OCI-LY7 (cell line): ENCODE measurements around the gene FOXK1. TPM values are rescaled to one million over a fixed set of nuclear protein-coding genes. Genes with fewer than 3 reads are reported as not detected.

Experiments used
- BruUV-seq: library from RNA; stranded (reverse); fragments of 400-500 nt; replicated peaks from 2 replicates; lab custom pipeline; 2021; lab: Mats Ljungman, UMichigan
- CTCF ChIA-PET: fragments of 300-600 bp; sonication (Branson Sonifier 250); formaldehyde crosslinking; loops from one replicate; lab custom pipeline; 2022; ENCODE audit warnings: antibody characterized with exemption; ENCODE audit not compliant: unreplicated experiment; lab: Charles Lee
- POLR2A ChIA-PET: fragments of 300-600 bp; sonication (Branson Sonifier 250); formaldehyde crosslinking; loops from one replicate; lab custom pipeline; 2022; ENCODE audit warnings: antibody characterized with exemption; lab: Charles Lee
- DNase-seq: peaks from one replicate; pipeline ENCODE4 v3.0.0-alpha.2; 2015; ENCODE audit warnings: low spot score
- H2AFZ ChIP-seq: fragments of 200-600 bp; sonication (generic), shearing (Covaris generic); 2 replicates; pipeline ENCODE4 v1.6.1; 2014; ENCODE audit warnings: mild to moderate bottlenecking, antibody characterized with exemption, low read length, moderate library complexity
- H3K27ac ChIP-seq: fragments of 200-600 bp; sonication (generic); 2 replicates; pipeline ENCODE4 v1.5.1; 2014; ENCODE audit warnings: mixed run types, low read depth, mild to moderate bottlenecking, moderate library complexity, low read length, inconsistent platforms; ENCODE audit not compliant: poor library complexity, severe bottlenecking
- H3K36me3 ChIP-seq: fragments of 200-600 bp; sonication (generic); 2 replicates; pipeline ENCODE4 v1.6.1; 2014; ENCODE audit warnings: mild to moderate bottlenecking, antibody characterized with exemption, low read length, moderate library complexity, mixed read lengths; ENCODE audit not compliant: insufficient read depth
- H3K4me1 ChIP-seq: fragments of 200-600 bp; sonication (generic); 2 replicates; pipeline ENCODE4 v1.5.1; 2014; ENCODE audit warnings: mild to moderate bottlenecking, low read length; ENCODE audit not compliant: insufficient read depth, poor library complexity, severe bottlenecking
- H3K4me2 ChIP-seq: fragments of 200-600 bp; sonication (generic); 2 replicates; pipeline ENCODE4 v1.6.1; 2014; ENCODE audit warnings: mild to moderate bottlenecking, low read length
- H3K4me3 ChIP-seq: fragments of 200-600 bp; sonication (generic); 2 replicates; pipeline ENCODE4 v1.5.1; 2014; ENCODE audit warnings: mild to moderate bottlenecking, low read depth, low read length; ENCODE audit not compliant: poor library complexity, severe bottlenecking
- H3K79me2 ChIP-seq: fragments of 200-600 bp; sonication (generic); 2 replicates; pipeline ENCODE4 v1.6.1; 2016; ENCODE audit warnings: low read depth, mild to moderate bottlenecking, low read length, moderate library complexity, mixed read lengths; ENCODE audit not compliant: insufficient read depth
- H3K9me2 ChIP-seq: fragments of 200-600 bp; sonication (generic); 2 replicates; pipeline ENCODE4 v1.6.1; 2016; ENCODE audit warnings: mild to moderate bottlenecking, low read length, mixed read lengths; ENCODE audit not compliant: insufficient read depth
- H3K9me3 ChIP-seq: fragments of 200-600 bp; sonication (generic); 2 replicates; pipeline ENCODE4 v1.6.1; 2014; ENCODE audit warnings: mild to moderate bottlenecking, mixed run types, low read length, mixed read lengths
- H4K20me1 ChIP-seq: fragments of 200-600 bp; sonication (generic); 2 replicates; pipeline ENCODE4 v1.6.1; 2014; ENCODE audit warnings: mild to moderate bottlenecking, antibody characterized with exemption, low read length, moderate library complexity, mixed read lengths; ENCODE audit not compliant: insufficient read depth
- EZH2phosphoT487 ChIP-seq: fragments of 200-600 bp; sonication (generic); IDR thresholded peaks from 2 replicates; pipeline ENCODE4 v1.6.1; 2018; ENCODE audit warnings: low read depth, borderline replicate concordance, mild to moderate bottlenecking, mixed run types, antibody characterized with exemption, low read length, moderate library complexity, mixed read lengths
- intact Hi-C: fragments of 100-400 bp; cut with micrococcal nuclease; formaldehyde crosslinking; loops from one replicate; pipeline ENCODE4 v1.10.0; 2022; ENCODE audit not compliant: unreplicated experiment
- total RNA-seq, 2 experiments: library from RNA; depleted of rRNA in 1 of 2; stranded (reverse); fragments of >200 nt in 1 of 2; shearing (Covaris generic) in 1 of 2; gene quantifications; 2 replicates each; pipeline ENCODE4 v1.2.3, GENCODE V29; 2014 to 2022
- TF ChIP-seq, protein P1 (sequence below): fragments of 200-600 bp; sonication (generic); conservative IDR thresholded peaks from 2 replicates; pipeline ENCODE4 v1.5.1; 2014; ENCODE audit warnings: mild to moderate bottlenecking, antibody characterized with exemption, low read length, moderate library complexity, mixed read lengths

FOXK1 gene
- total RNA-seq, 2 experiments from 2014 or later = 17.3 to 34.5 TPM

DNA sequence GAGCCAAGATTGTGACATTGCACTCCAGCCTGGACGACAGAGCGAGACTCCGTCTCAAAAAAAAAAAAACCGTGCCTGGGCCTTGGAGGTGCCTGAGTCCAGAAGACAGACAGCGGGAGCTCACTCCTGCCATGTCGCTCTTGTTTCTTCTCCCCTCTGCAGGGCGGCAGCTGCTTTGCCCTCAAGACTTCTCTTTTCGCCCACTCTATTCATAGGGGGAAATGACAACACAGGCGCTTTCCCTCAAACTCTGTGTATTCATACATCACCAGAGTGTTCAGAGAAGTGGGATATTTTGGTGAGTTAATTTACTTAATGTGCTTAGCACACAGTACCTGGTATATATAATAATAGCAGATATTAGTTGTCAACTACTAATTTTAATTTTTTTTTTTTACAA lies 44.5 kb downstream of the FOXK1 start:
- DNase-seq = no peak
- BruUV-seq = no TSS peak
- Histone ChIP-seq H3K79me2 (no peaks in the 10 kb centered on the region), H3K36me3 (peaks cover 17% of the 10 kb centered on the region; the same call in 1 of the 2 replicates), H3K4me3 (no peak overlapping the region), H3K9me3 (no peaks in the 10 kb centered on the region), H3K4me2 (no peak overlapping the region), H3K9me2 (no peaks in the 10 kb centered on the region), H2AFZ (no peak overlapping the region), H4K20me1 (peaks cover 4% of the 10 kb centered on the region; the same call in 1 of the 2 replicates), H3K27ac (no peak overlapping the region), H3K4me1 (peaks cover 2% of the 10 kb centered on the region)
- ChIA-PET POLR2A (interaction anchor here (0.7 kb wide), 2 partner anchors 101 to 300 kb away, joined by 3 to 4 read pairs; no protein-coding TSS in a partner anchor), CTCF (no interaction called here)
- intact Hi-C loops = no loop called here
- TF ChIP-seq, protein P1, sequence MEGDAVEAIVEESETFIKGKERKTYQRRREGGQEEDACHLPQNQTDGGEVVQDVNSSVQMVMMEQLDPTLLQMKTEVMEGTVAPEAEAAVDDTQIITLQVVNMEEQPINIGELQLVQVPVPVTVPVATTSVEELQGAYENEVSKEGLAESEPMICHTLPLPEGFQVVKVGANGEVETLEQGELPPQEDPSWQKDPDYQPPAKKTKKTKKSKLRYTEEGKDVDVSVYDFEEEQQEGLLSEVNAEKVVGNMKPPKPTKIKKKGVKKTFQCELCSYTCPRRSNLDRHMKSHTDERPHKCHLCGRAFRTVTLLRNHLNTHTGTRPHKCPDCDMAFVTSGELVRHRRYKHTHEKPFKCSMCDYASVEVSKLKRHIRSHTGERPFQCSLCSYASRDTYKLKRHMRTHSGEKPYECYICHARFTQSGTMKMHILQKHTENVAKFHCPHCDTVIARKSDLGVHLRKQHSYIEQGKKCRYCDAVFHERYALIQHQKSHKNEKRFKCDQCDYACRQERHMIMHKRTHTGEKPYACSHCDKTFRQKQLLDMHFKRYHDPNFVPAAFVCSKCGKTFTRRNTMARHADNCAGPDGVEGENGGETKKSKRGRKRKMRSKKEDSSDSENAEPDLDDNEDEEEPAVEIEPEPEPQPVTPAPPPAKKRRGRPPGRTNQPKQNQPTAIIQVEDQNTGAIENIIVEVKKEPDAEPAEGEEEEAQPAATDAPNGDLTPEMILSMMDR = no peak
- TF ChIP-seq EZH2phosphoT487 = no peak

GRCh38 chr7:4727914-4728705 lies 46.0 kb downstream of the FOXK1 start:
- DNase-seq = no peak
- Histone ChIP-seq H3K4me1 (peaks cover 2% of the 10 kb centered on the region), H3K4me3 (no peak overlapping the region), H3K4me2 (no peak overlapping the region), H4K20me1 (peaks cover 4% of the 10 kb centered on the region; the same call in 1 of the 2 replicates), H3K79me2 (no peaks in the 10 kb centered on the region), H3K27ac (no peak overlapping the region), H3K9me2 (no peaks in the 10 kb centered on the region), H3K36me3 (peaks cover 6% of the 10 kb centered on the region; the same call in 1 of the 2 replicates), H3K9me3 (no peaks in the 10 kb centered on the region), H2AFZ (no peak overlapping the region)
- intact Hi-C loops = no loop called here
- no peak for TF ChIP-seq EZH2phosphoT487
- TF ChIP-seq, protein P1 = no peak
- no TSS peak for BruUV-seq
- CTCF ChIA-PET = no interaction called here
- POLR2A ChIA-PET = no interaction called here

- H3K4me2 ChIP-seq = no peak overlapping the region
- no peak overlapping the region for H3K27ac ChIP-seq
- TF ChIP-seq EZH2phosphoT487 = no peak
- TF ChIP-seq, protein P1 = no peak
- BruUV-seq = no TSS peak
- peaks cover 2% of the 10 kb centered on the region for H3K4me1 ChIP-seq
- no peak overlapping the region for H2AFZ ChIP-seq
- no peak overlapping the region for H3K4me3 ChIP-seq
- POLR2A ChIA-PET = no interaction called here
- DNase-seq = no peak
- no peaks in the 10 kb centered on the region for H3K79me2 ChIP-seq
- H3K36me3 ChIP-seq = peaks cover 4% of the 10 kb centered on the region; the same call in 1 of the 2 replicates
- H4K20me1 ChIP-seq = peaks cover 4% of the 10 kb centered on the region; the same call in 1 of the 2 replicates
- CTCF ChIA-PET = no interaction called here
- H3K9me2 ChIP-seq = no peaks in the 10 kb centered on the region
- intact Hi-C loops = no loop called here
- no peaks in the 10 kb centered on the region for H3K9me3 ChIP-seq
These were observed 47.2 kb downstream of the FOXK1 start for GRCh38 chr7:4729266-4729665.
